CD4-positive, alpha-beta T cell (primary cell): ENCODE data around the gene RBPJL. TPM values are rescaled to one million over a fixed set of nuclear protein-coding genes. Genes with fewer than 3 reads are reported as not detected.

Experiments
- ATAC-seq: fragments of 200-7000 bp; cut with Tn5 transposase; one replicate; pipeline ENCODE4 v1.10.0; 2022; ENCODE audit warnings: mild to moderate bottlenecking; ENCODE audit not compliant: poor library complexity
- CTCF ChIA-PET: fragments of 350-600 bp; sonication (Branson Sonifier 250); formaldehyde crosslinking; loops from one replicate; lab custom pipeline; 2021; ENCODE audit warnings: antibody characterized with exemption, inconsistent platforms; lab: Charles Lee
- POLR2A ChIA-PET: fragments of 350-600 bp; sonication (Branson Sonifier 250); formaldehyde crosslinking; loops from one replicate; lab custom pipeline; 2021; ENCODE audit warnings: antibody characterized with exemption, inconsistent platforms; lab: Charles Lee
- DNase-seq, 14 experiments: peaks; one replicate each; pipeline ENCODE4 v3.0.0-alpha.2; 2013 to 2020; ENCODE audit warnings: mixed read lengths in 2 of 14
- H3K27ac ChIP-seq, 2 donors: one replicate each; pipeline versions ENCODE4 v1.5.1 to v1.7.0; 2013; ENCODE audit warnings: low read length in 2 of 2, low read depth in 1 of 2, mild to moderate bottlenecking in 1 of 2
- H3K27me3 ChIP-seq, 2 experiments: 1 replicate in 1 of 2; 2 replicates in 1 of 2; pipeline versions ENCODE4 v1.6.1 to v1.7.0; 2013; ENCODE audit warnings: low read length in 2 of 2, control low read depth in 1 of 2, mild to moderate bottlenecking in 1 of 2, moderate library complexity in 1 of 2; ENCODE audit not compliant: insufficient read depth in 2 of 2, control insufficient read depth in 1 of 2
- H3K36me3 ChIP-seq: one replicate; pipeline ENCODE4 v1.6.1; 2013; ENCODE audit warnings: low read length, control low read depth; ENCODE audit not compliant: insufficient read depth
- H3K4me1 ChIP-seq: one replicate; pipeline ENCODE4 v1.6.1; 2013; ENCODE audit warnings: low read length, control low read depth; ENCODE audit not compliant: insufficient read depth
- H3K4me3 ChIP-seq: one replicate; pipeline ENCODE4 v1.5.1; 2013; ENCODE audit warnings: mild to moderate bottlenecking, low read length, moderate library complexity
- H3K9me3 ChIP-seq, 2 experiments: 1 replicate in 1 of 2; 2 replicates in 1 of 2; pipeline versions ENCODE4 v1.6.1 to v1.7.0; 2013; ENCODE audit warnings: low read length in 2 of 2, mild to moderate bottlenecking in 2 of 2, control low read depth in 1 of 2, moderate library complexity in 1 of 2; ENCODE audit not compliant: control insufficient read depth in 1 of 2, insufficient read depth in 1 of 2
- H3K27ac Mint-ChIP-seq: one replicate; pipeline ENCODE4 v1.8.0; 2020; ENCODE audit warnings: mixed read lengths
- H3K27me3 Mint-ChIP-seq: one replicate; pipeline ENCODE4 v1.8.0; 2021; ENCODE audit warnings: mixed read lengths
- H3K36me3 Mint-ChIP-seq: one replicate; pipeline ENCODE4 v1.8.0; 2021; ENCODE audit warnings: low read depth, mixed read lengths
- H3K4me1 Mint-ChIP-seq: one replicate; pipeline ENCODE4 v1.8.0; 2021; ENCODE audit warnings: low read depth, mixed read lengths
- H3K4me3 Mint-ChIP-seq: one replicate; pipeline ENCODE4 v1.8.0; 2020; ENCODE audit warnings: mild to moderate bottlenecking, mixed read lengths
- H3K9me3 Mint-ChIP-seq: one replicate; pipeline ENCODE4 v1.8.0; 2020; ENCODE audit warnings: mixed read lengths
- intact Hi-C, 2 experiments: fragments of 100-400 bp; cut with DNase I in 1 of 2; cut with micrococcal nuclease in 1 of 2; formaldehyde crosslinking; loops; one replicate each; pipeline versions ENCODE4 v1.15.1 to v1.9.0; 2023 to 2025; cut with DNase I, micrococcal nuclease
- total RNA-seq, 174 experiments: library from RNA in 2 of 174; stranded (reverse) in 2 of 174; gene quantifications; one replicate each; pipeline ENCODE4 v1.2.3 and lab custom pipeline; 2021 to 2026
- TF ChIP-seq, protein P1 (sequence below): fragments of 200-600 bp; IDR thresholded peaks from one replicate; pipeline ENCODE4 v1.8.0; 2022; ENCODE audit warnings: antibody characterized with exemption, mild to moderate bottlenecking

Gene RBPJL
- total RNA-seq, 2 experiments from 2014 or later = not detected

DNA sequence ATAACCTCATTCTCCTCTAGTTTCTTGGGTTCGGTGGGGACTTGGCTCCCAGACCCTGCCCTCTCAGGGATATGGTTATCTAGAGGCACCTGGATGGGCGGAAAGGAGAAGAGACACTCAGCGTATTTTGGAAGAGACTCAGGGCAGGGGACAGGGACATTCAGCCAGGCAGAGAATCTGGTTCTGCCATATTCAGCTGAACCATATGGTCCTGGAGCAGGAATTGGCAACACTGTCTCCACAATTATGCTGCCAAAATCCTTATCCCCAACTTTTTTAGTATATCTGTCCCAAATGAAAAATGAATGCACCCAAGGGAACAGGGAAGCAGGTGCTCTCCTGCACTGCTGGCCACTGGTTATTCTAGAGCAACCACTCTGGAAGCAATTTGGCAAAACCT lies 23.8 kb downstream of the RBPJL start:
- DNase-seq (no peak), ATAC-seq (no peak)
- H3K27ac Mint-ChIP-seq = no peak overlapping the region
- no peaks in the 10 kb centered on the region for H3K4me1 Mint-ChIP-seq
- no peaks in the 10 kb centered on the region for H3K27me3 ChIP-seq
- no peak overlapping the region for H3K4me3 Mint-ChIP-seq
- no peaks in the 10 kb centered on the region for H3K27me3 Mint-ChIP-seq
- H3K4me3 ChIP-seq = no peak overlapping the region
- no peaks in the 10 kb centered on the region for H3K9me3 Mint-ChIP-seq
- ChIA-PET POLR2A (no interaction called here), CTCF (no interaction called here)
- H3K36me3 ChIP-seq = no peaks in the 10 kb centered on the region
- intact Hi-C loops = no loop called here
- no peaks in the 10 kb centered on the region for H3K4me1 ChIP-seq
- no peaks in the 10 kb centered on the region for H3K9me3 ChIP-seq
- no peak overlapping the region for H3K27ac ChIP-seq
- TF ChIP-seq, protein P1, sequence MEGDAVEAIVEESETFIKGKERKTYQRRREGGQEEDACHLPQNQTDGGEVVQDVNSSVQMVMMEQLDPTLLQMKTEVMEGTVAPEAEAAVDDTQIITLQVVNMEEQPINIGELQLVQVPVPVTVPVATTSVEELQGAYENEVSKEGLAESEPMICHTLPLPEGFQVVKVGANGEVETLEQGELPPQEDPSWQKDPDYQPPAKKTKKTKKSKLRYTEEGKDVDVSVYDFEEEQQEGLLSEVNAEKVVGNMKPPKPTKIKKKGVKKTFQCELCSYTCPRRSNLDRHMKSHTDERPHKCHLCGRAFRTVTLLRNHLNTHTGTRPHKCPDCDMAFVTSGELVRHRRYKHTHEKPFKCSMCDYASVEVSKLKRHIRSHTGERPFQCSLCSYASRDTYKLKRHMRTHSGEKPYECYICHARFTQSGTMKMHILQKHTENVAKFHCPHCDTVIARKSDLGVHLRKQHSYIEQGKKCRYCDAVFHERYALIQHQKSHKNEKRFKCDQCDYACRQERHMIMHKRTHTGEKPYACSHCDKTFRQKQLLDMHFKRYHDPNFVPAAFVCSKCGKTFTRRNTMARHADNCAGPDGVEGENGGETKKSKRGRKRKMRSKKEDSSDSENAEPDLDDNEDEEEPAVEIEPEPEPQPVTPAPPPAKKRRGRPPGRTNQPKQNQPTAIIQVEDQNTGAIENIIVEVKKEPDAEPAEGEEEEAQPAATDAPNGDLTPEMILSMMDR = no peak
- no peaks in the 10 kb centered on the region for H3K36me3 Mint-ChIP-seq

DNA sequence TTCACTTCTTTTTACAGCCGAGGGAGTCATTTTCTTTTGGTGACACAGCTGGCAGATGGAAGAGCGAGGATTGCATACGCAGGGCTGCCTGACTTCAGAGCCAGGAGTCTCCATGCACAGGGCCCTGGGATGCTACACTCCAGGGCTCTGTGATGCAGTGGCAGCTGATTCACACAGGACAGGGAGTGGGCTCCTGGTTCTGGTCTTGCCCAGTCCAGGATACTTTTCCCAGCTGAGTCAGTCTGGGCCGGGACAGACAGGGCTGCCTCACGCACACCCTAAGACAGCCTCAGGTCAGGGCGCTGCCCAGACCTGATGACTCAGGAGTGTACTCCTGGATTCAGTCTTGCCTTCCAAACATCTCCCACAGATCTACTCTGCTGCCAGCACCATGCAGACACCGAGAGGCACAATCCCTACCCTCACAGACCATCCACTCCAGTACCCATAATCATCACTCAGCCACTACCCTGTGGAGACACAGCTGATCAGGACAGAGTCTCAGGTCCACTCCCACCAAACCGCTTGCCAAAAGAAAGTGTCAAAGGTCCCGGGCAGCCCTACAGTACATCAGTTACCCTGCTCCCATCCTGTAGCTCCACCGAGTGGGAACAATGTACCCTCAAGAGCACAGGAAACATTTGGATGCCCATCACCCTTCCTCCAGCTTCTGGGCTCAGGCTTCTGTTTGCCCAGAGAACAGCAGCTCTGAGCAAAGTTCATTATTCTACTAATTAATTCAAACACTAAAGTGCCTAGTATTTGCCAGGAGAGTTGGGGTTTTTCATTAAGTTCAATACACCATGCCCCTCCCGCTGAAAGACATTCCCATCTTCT lies 30.1 kb downstream of the RBPJL start:
- H3K9me3 ChIP-seq = no peaks in the 10 kb centered on the region
- H3K27ac ChIP-seq = no peak overlapping the region
- ChIA-PET CTCF (interaction anchor here (0.8 kb wide), 1 partner anchor 37 kb away, joined by 3 read pairs; no protein-coding TSS in a partner anchor), POLR2A (interaction anchor here (0.8 kb wide), 1 partner anchor 26 kb away, joined by 3 read pairs; the partner anchor contains the start of gene SYS1)
- DNase-seq (no peak), ATAC-seq (no peak)
- no peaks in the 10 kb centered on the region for H3K27me3 ChIP-seq
- no peaks in the 10 kb centered on the region for H3K4me1 ChIP-seq
- Mint-ChIP-seq H3K27me3 (no peaks in the 10 kb centered on the region), H3K27ac (no peak overlapping the region), H3K36me3 (no peaks in the 10 kb centered on the region), H3K4me3 (no peak overlapping the region), H3K9me3 (no peaks in the 10 kb centered on the region), H3K4me1 (no peaks in the 10 kb centered on the region)
- no peaks in the 10 kb centered on the region for H3K36me3 ChIP-seq
- TF ChIP-seq, protein P1 = no peak
- H3K4me3 ChIP-seq = no peak overlapping the region
- intact Hi-C loops = no loop called here

DNA sequence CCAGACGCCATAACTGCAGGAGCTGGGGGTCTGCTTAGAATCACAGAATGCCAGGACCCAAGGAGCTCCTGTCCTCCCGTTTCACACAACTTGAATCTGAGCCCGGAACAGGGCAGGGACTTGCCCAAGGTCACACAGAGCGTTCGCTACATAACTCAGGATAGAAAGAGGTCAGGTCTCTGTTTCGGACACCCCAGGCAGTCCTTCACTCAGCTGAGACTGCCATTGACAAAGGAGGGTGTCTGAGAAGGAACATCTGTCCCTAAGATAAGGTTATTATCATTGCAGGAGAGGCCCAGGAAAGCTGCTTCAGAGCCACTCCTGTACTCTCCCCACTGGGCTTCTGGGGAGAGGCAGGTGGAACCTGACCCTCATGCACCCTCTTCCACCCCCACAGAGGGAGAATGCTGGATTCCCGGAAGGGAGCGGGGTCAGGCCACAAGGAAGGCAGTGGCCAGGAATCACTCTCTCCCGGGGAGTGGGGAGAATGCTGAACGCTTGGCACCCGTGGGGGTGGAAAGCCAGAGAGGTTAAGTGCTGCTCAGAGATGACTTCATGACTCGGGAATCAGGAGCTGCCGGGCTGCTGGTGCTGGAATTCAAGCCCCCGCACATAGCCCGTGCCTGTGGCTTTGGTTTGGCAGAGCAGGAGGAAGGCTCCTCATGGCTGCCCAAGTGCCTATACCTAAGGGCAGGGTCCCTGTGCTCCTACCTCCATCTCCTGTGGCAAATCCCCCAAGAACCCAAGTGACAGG lies 30.9 kb downstream of the RBPJL start:
- ChIA-PET POLR2A (interaction anchor here (0.8 kb wide), 1 partner anchor 26 kb away, joined by 3 read pairs; the partner anchor contains the start of gene SYS1), CTCF (no interaction called here)
- no peak overlapping the region for H3K27ac ChIP-seq
- no peak overlapping the region for H3K27ac Mint-ChIP-seq
- intact Hi-C loops = no loop called here
- no peak for DNase-seq
- no peaks in the 10 kb centered on the region for H3K27me3 Mint-ChIP-seq
- no peaks in the 10 kb centered on the region for H3K4me1 ChIP-seq
- no peaks in the 10 kb centered on the region for H3K27me3 ChIP-seq
- H3K9me3 ChIP-seq = no peaks in the 10 kb centered on the region
- ATAC-seq = no peak
- no peak overlapping the region for H3K4me3 ChIP-seq
- H3K36me3 ChIP-seq = no peaks in the 10 kb centered on the region
- H3K36me3 Mint-ChIP-seq = no peaks in the 10 kb centered on the region
- no peak overlapping the region for H3K4me3 Mint-ChIP-seq
- no peaks in the 10 kb centered on the region for H3K4me1 Mint-ChIP-seq
- TF ChIP-seq, protein P1 = no peak
- no peaks in the 10 kb centered on the region for H3K9me3 Mint-ChIP-seq
